HG03354 (cell line): ENCODE results near the gene UST.
"Not testable (repeated sequence)": the region's sequence is repeated elsewhere in the genome, so short reads cannot be mapped to it uniquely, and the experiment has no call there.

Experiments
- ATAC-seq: cut with Tn5 transposase; IDR thresholded peaks from one replicate; pipeline ENCODE4 v1.9.1; 2021; ENCODE audit warnings: mild to moderate bottlenecking; ENCODE audit not compliant: unreplicated experiment, poor library complexity, severe bottlenecking

The UST gene

DNA sequence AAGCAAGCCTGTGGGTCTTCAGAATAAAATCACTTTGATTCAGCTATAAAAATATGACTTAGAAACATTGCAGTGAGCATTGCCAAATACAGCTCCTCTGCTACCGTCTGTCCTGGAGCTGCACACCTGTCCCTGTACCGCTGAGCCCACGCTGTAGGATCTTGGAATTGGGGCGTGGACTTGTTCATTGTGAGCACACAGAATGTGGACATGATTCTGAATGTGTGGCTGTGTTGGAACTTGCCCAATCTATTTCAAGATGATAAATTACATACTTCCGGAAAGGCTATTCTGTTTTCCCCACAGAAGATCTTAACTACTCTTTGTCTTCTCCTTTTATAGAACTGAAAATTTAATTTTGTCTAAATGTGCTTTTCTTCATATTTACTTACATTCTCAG, 107.3 kb downstream of the UST start:
- no peak for ATAC-seq

DNA sequence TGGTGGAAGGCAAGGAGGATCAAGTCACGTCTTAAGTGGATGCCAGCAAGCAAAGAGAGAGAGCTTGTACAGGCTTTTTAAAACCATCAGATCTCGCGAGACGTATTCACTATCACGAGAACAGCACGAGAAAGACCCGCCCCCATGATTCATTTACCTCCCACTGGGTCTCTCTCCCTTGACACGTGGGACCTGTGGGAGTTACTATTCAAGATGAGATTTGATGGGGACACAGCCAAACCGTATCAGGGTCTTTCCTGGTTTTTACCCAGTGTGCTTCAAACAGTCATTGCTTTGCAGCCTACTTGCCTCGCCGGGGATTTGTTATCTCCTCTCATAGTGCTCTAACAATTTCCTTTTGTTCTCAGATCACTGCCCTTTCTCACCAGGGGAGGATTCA, 108.2 kb downstream of the UST start:
- ATAC-seq = no peak

GRCh38 chr6:148855744-148856143, 108.9 kb downstream of the UST start:
- no peak for ATAC-seq

GRCh38 chr6:148857798-148858390, 111.1 kb downstream of the UST start:
- no peak for ATAC-seq

DNA sequence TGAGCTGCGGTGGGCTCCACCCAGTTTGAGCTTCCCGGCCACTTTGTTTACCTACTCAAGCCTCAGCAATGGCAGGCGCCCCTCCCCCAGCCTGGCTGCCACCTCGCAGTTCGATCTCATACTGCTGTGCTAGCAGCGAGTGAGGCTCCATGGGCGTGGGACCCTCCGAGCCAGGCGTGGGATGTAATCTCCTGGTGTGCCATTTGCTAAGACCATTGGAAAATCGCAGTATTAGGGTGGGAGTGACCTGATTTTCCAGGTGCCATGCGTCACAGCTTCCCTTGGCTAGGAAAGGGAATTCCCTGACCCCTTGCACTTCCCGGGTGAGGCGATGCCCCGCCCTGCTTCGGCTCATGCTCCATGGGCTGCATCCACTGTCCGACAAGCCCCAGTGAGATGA, 117.3 kb downstream of the UST start:
- ATAC-seq = not testable (repeated sequence)

- no peak for ATAC-seq
Measured at GRCh38 chr6:148864941-148865340, 118.1 kb downstream of the UST start.

- peak; percentile 95 for ATAC-seq
Measured at GRCh38 chr6:148866657-148867268, 119.9 kb downstream of the UST start.

DNA sequence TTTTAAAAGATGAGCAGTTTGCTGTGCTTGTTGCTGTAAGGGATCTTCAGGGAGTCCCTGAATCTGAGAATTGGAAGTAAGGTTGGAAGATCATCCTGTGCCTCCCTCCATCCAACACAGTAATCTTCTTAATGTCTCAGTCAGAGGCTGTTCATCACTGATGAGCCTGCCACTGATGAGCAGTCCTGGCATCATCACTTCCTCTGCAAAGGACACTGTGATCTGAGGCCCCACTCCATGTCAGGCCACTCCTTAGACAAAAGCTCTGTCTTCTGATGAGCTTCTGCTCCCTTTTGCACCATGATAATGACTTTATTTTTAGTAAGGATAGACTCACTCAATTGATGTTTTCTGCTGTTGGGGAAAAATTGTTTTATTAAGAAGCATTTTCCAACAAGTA, 121.0 kb downstream of the UST start:
- no peak for ATAC-seq

DNA sequence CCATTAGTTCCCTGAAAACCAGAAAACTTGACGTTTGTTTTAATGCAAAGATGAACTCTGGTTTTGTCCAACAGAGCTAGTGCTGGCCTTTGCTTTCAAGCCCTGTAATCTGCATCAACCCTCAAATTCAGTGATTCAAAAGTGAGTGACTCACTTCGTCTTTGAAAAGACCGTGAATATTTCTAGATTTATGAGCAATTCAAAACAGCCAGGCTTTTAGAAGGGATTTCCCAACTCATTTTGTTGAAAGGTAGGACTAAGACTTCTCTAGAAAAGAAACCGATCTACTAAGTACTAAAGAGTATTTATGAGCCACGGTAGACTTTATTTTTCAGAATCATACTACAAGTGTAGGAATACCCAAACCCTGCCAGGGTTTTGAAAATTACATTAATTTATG, 121.5 kb downstream of the UST start:
- ATAC-seq = no peak

DNA sequence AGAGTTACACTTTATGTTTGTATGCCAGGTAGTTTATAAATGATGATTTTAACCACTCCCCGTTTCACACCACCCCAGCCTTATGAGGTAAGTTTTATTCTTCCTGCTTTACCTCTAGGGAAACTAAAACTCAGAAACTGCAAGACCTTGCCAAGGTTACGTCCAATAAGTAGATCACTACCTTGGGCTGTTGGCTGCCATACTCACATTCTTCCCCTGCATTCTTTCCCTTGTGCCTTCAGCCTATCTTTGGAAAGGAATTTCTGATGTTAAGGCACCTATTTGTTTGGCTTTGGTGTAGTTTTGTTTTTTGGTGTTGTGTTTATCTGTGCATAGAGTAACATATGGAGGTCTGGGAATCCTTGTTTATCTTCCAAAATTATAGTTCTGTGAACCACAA, 122.1 kb downstream of the UST start:
- ATAC-seq = no peak

DNA sequence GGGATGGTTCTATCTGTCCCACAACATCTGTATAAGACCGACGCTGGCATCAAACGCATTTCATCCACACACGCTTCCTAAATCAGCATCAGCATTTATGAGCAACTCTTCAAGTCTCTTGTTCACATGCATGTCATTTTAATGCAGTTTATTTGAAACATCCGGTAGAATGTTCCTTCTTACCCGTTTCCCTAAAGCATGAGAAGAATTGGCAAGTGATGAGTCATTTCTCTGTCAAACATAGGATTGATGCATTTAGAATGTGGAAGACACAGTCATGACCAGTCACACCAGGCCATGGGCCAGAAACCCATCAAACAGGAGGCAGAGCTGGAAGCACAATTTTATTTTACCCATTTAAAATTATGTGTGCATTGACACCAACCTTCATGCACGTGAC, 122.8 kb downstream of the UST start:
- ATAC-seq = no peak

DNA sequence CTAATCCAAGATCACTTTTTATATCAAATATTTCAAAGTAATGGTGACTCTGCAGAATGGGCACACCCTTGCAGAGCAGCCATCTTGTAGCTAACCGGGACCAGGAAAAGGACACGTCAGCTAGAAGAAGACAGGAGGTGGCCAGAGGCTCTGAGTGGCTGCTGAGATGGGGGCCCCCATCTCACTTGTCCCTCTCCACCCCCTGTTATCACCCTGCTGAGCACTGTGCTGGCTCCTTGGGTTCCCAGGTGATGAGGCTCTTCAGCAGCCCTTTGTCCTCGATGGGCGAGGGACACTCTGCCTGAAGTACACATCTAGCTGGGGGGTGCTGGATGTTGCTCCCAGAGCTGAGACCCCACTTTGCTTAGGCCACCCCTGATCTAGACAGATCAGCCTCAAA, 126.3 kb downstream of the UST start:
- ATAC-seq = no peak

DNA sequence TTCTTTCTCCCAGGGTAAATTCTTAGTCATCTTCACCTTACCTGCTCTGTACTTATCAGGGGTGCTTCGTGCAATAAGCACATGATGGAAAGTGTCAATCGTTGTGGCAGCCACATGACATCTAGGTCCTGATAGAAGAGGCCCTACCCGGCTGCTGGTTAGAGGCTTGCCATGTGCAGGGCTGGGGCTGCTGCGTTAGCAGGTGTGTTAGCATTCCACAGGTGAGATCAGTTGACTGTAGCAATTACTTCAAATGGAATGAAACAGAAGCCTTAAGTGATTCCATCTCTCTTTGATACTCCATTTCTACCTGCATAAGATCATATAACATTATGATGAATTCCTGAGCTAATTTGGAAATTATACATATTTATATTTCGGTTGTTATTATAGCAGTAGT, 127.0 kb downstream of the UST start:
- ATAC-seq = no peak

GRCh38 chr6:148874698-148875293, 128.0 kb downstream of the UST start:
- no peak for ATAC-seq

DNA sequence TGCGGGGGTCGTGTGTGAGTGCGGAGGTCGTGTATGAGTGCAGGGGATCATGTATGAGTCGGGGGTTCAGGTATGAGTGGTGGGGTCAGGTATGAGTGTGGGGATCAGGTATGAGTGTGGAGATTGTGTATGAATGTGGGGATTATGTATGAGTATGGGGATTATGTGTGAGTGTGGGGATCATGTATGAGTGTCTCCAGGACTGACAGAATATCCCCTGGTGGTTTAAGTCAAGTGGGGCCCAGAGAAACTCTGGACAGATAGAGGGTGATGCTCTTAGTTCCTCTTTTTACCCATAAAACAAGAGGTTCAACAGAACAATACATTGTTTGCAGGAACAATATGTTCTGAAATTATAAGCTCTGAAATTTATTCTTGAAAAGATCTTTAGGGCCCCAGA, 131.9 kb downstream of the UST start:
- ATAC-seq = no peak

GRCh38 chr6:148880742-148881141, 133.9 kb downstream of the UST start:
- ATAC-seq = not testable (repeated sequence)

DNA sequence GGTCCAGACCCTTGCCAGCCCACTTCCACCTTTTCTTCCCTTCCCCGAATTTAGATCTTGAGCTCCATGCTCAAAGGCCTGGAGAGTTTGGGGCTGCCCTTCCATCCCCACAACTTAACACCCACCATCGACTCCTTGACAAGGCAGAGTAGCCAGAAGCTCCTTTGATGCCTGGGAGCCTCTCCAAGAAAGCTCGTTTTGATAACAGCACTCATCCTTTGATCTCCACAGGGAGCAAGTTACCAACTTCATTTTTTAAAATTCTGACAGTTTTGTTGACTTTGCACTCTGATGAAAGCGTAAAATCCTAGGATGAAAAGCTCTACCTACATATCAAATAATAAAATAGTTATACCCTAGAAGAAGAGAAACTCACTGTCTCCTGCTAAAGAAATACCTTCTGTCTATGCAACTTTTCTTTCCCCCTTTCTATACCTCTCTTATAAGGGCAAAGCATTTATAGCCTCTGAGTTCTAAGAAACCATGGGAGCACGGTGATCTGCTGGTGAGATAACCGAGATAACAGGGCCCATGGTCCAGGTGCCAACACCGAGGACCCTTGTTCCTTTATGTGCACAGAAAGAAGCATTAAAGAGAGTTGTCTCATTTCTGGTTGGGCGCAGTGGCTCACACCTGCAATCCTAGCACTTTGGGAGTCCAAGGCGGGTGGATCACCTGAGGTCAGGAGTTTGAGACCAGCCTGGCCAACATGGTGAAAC, 134.9 kb downstream of the UST start:
- no peak for ATAC-seq

DNA sequence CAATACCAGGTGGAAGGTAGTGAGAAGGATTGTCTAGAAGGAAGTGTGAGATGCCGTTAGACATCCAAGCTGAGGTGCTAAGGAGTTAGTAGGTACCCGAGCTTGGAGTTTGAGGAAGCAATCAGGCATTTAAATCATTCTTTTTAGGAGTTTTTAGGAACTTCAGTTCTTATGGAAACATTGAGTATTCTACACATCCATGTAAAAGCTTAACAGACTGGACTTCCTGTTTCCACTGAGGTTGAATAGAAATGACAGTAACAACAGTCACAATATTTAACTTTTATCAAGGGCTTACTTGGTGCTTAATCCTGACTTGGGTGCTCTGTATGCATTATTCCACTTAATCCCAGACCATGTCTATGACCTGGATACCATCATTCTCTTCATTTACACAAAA, 136.4 kb downstream of the UST start:
- no peak for ATAC-seq

DNA sequence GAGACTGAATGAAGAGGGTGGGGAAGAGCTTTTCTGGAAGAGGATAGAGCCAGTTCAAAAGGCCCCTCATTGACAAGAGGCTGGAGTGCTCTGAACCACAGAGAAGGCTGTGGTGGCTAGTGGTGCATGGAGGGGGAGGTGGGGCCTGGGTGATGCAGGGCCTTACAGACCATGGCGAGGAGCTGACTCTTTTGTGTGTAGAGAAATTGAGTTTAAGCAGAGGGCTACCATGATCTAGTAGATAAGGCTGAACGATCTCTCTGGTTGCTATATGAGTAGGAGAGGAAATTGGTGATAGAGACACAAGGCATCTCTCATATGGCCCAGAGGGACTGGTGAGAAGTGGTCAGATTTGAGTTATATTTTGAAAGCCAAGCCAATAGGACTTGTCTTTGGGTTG, 137.6 kb downstream of the UST start:
- ATAC-seq = peak; percentile 59

DNA sequence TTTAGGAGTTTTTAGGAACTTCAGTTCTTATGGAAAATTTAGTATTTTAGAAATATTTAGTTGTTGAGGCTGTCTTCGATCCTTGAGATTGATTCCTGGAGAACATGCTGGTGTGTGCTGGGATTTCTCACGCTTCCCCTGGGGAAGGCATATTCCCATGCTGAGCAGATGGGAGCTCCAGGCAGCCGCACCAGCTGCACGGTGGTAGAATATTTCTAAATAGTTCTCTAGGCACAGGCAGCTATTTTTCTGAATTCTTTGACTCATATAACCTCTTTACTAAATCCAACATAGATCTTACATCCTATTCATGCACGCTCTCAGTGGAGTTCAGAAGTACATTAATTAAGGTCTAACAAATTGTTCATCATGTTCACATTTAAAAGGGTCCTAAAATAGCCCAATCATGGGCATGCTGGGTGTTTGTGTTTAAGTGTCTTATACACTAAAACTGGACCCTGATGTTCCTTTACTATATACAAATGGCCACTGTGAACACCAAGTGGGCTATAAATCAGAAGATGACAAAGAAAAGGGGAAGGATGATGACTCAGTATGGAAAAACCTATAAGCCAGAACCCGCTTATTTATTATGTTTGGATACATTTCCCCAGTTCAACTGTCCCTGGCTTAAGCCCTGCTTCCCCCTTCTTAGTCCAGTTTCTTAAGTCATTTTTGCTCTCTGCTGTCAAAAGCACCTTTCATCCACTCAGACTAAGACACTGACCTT, 138.5 kb downstream of the UST start:
- no peak for ATAC-seq
